HG03565 (cell line): ENCODE data around the gene HOXD3.

ENCODE experiments used
- ATAC-seq: cut with Tn5 transposase; IDR thresholded peaks from one replicate; pipeline ENCODE4 v1.9.1; 2021; ENCODE audit warnings: mild to moderate bottlenecking, moderate library complexity; ENCODE audit not compliant: unreplicated experiment

The HOXD3 gene

DNA sequence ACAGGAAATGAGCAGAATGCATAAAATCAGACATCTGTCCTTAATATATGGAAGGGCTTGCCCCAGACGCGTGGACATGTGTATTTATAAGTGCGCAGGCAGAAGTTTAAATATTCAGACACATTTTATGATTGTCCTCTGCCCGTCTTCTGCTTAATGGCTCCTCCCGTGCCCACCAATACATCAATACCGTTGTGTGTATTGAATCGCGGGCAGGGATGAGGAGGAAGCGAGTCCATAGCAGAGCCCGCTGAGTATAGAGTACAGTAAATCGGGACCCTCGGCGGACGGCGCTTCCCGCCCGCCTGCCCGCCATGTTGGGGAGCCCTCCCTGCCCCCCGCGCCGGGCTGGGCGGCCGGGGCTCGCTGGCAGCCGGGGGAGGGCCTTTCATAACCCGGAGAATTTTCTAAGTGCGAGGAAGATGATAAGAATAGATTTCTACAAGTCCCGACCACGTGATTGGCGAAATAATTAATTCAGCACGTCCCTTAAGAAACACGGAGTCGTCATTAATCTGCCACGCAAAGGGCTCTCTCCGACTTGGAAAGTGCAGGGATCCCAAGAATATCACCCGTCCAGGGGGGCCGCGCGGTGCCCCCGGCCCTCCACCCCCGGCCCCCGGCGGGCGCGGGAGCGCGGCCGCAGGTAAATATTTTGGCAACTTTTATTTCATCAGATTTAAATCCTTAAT, at the start of gene HOXD3:
TSS of gene HOXD3 (plus strand) at position 501 of the 692 bp plus-strand sequence. CDS start 11,808 bp downstream, outside the sequence.
- ATAC-seq: no peak

- ATAC-seq: no peak
Observed at GRCh38 chr2:176107731-176108181, 49.4 kb upstream of the HOXD3 start.

DNA sequence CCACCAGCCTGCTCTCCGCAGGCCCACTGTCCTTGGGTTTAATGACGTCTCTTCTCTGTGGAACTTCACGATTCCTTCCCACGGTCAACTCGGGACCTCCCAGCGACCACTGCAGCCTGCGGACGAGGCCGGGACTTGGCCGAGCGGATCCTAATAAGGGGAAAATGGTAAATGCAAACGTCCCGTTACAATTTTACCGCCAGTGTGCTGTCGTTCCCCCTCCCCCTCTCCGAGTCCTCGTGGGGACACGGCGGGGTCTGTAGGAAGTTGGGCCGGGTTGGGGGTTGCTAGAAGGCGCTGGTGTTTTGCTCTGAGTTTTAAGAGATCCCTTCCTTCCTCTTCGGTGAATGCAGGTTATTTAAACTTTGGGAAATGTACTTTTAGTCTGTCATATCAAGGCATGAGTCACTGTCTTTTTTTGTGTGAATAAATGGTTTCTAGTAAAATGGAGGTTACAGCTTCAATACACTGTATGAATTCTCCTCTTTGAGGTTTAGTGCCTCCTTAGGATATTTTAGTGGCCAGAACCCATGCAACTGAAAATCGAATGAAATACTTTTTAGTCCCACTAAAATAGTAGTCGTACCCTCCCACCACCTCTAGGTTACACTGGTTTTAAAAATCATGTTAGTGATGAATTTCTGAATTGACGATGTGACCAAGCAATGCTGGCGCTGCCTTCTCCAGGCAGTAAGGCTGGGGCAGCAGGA, 47.8 kb upstream of the HOXD3 start:
- ATAC-seq: no peak

GRCh38 chr2:176109946-176110345, 47.2 kb upstream of the HOXD3 start:
- ATAC-seq: no peak

DNA sequence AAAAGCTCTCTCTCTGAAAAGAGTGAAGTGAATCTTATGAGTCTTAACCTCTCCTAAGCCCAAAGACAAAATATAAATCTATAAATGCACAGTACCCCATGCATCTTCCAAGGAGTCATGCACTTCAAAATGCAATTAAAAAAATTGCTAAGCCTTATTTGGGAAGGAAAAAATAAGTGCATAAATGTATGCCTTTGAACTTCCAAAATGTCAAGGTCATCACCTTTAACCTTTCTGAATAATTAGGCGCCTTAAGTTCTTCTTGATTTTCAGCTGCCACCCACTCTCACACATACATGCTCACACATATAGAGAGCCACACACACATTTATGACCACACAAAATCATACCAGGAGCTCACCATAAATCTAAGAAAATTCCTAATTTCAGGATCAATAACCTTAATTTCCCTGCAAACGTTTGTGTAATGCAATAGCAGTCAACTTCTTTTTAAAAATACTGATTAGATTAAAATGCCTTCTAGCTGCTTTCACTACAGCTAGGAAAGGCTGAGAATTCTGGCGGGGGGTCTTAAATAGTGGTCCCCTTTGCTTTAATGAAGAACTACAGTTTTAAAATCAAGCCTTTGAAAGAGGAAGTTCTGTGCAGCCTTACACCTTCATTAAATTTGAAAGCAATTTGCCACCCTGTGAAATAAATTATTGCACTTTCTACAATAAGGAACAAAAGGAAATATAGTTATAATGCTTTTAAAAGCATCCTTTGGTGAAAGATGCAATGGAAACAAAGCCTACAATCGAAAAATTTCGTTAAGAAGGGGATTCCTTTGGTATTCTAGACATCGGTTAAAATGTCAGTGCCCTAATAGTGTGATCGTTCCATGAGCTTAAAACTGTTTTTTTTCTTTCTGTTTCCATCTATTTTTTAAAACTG, 46.4 kb upstream of the HOXD3 start:
- ATAC-seq: no peak

DNA sequence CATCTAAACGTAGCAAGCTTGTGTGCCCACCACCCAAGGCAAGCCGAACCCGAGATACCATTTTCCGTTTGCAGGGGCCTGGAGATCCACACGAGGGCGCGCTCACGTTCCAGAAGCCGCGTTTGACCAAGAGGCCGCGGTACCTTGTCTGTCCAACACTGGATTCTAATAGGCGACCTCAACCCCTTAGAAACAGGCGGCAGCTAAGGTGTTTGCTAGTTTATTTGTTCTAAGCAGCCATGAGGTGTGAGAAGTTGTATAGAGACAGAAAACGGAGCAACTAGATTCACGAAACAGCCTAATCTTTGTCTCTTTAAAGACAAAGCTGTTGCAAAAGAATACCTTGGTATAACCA, 45.8 kb upstream of the HOXD3 start:
- ATAC-seq: no peak

- no peak for ATAC-seq
Observed at GRCh38 chr2:176111846-176112374, 45.2 kb upstream of the HOXD3 start.

- no peak for ATAC-seq
Observed at GRCh38 chr2:176112375-176113302, 44.5 kb upstream of the HOXD3 start.

- ATAC-seq: no peak
Observed at GRCh38 chr2:176114120-176114929, 42.8 kb upstream of the HOXD3 start.

DNA sequence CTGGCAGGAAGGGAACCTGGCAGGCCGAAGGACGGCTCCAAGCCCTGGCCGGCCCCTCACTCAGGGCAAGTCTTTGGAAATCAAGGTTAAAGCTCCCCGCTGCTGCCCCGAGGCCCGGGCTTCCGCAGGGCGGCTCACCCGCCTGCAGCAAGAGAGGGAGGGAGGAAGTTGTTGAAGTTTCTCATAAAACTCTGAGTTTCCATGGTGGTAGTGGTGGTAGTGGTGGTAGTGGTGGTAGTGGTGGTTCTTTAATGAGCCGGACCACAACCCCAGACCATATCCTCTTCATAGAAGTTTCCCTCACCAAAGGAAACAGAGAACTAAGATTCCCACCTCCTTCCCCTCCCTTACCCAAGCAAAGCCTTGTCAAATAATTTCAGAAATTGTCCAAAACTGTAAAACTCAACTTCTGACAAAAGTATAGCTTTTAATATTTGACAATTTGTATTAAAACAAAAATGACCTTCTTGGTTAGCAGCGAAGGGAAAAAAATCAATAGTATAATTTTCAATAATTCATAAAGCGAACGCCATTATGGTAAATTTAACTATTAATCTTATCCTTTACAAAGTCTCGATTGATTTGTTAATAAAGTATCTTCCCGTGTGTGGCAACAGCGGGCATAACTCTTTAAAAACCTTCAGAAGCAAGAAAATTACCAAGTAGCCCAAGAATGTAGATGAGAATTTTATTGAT, 42.0 kb upstream of the HOXD3 start:
- no peak for ATAC-seq

- no peak for ATAC-seq
Observed at GRCh38 chr2:176115883-176116813, 41.0 kb upstream of the HOXD3 start, which contains the start of gene HOXD10. HOXD10 (plus strand) TSS chr2:176116778; CDS start chr2:176116834, 56 bp downstream.

GRCh38 chr2:176117162-176117822, 39.8 kb upstream of the HOXD3 start:
- no peak for ATAC-seq

- ATAC-seq: no peak
Observed at GRCh38 chr2:176117823-176118371, 39.2 kb upstream of the HOXD3 start.

DNA sequence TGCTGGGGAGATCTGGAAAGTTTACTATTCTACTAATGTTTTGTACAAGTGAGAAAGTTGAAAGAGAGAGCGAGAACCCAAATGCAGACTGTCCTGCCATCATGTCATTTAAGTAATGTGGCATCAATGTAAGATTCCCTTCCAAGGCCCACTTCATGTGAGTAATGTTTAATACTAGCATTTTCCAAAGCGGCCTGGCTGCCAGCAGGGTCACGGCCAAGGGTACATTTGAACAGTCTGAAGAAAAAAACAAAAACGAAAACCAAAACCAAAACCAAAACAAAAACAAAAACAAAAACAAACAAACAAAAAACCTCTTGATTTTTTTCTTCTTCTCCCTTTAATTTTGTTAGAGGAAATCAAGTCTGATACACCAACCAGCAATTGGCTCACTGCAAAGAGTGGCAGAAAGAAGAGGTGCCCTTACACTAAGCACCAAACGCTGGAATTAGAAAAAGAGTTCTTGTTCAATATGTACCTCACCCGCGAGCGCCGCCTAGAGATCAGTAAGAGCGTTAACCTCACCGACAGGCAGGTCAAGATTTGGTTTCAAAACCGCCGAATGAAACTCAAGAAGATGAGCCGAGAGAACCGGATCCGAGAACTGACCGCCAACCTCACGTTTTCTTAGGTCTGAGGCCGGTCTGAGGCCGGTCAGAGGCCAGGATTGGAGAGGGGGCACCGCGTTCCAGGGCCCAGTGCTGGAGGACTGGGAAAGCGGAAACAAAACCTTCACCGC, 38.3 kb upstream of the HOXD3 start:
- ATAC-seq: no peak

GRCh38 chr2:176120364-176121189, 36.5 kb upstream of the HOXD3 start:
- no peak for ATAC-seq
